ENCODE results near the gene APOBEC3C. TPM values are rescaled to one million over a fixed set of nuclear protein-coding genes. Genes with fewer than 3 reads are reported as not detected.

Gene APOBEC3C
- total RNA-seq, 1 experiment from 2014 or later = 32.1 TPM

GRCh38 chr22:39016592-39016991, 2.5 kb downstream of the APOBEC3C start:
- Histone ChIP-seq H2BK5ac (ENCODE audit: insufficient read length, low read length) (no peak overlapping the region), H3K4me2 (ENCODE audit: insufficient read depth, insufficient read length, low read length) (no peak overlapping the region), H4K91ac (ENCODE audit: insufficient read length, low read depth, low read length) (no peak overlapping the region), H3K23me2 (ENCODE audit: insufficient read length, low read depth, low read length, poor library complexity, severe bottlenecking) (peaks cover 13% of the 10 kb centered on the region), H4K5ac (ENCODE audit: insufficient read length, low read depth, low read length) (no peak overlapping the region), H3K27me3 (ENCODE audit: insufficient read depth, low read length) (no peaks in the 10 kb centered on the region), H3K9ac (ENCODE audit: extremely low read depth, insufficient read length, low read length) (no peak overlapping the region), H3K79me1 (ENCODE audit: insufficient read depth, low read depth, low read length, poor library complexity, severe bottlenecking) (no peaks in the 10 kb centered on the region), H3K56ac (ENCODE audit: insufficient read length, low read depth, low read length) (no peak overlapping the region), H2AFZ (ENCODE audit: low read length) (no peak overlapping the region), H4K8ac (replicated peaks; ENCODE audit: insufficient read length, low read depth, low read length) (no peak overlapping the region), H3K4ac (ENCODE audit: low read depth, low read length) (no peak overlapping the region), H3K18ac (ENCODE audit: insufficient read length, low read depth, low read length) (no peak overlapping the region), H3K79me2 (ENCODE audit: insufficient read depth, low read length) (peaks cover 3% of the 10 kb centered on the region; the same call in 1 of the 2 replicates), H3K4me1 (ENCODE audit: insufficient read depth, low read length) (peaks cover 4% of the 10 kb centered on the region), H3K14ac (ENCODE audit: insufficient read depth, low read length) (no peak overlapping the region), H3K9me3 (ENCODE audit: control insufficient read depth, low read depth, low read length) (no peaks in the 10 kb centered on the region), H2BK120ac (ENCODE audit: low read depth, low read length, poor library complexity, severe bottlenecking) (no peak overlapping the region), H3K23ac (ENCODE audit: insufficient read length, low read depth, low read length) (no peak overlapping the region), H3K27ac (ENCODE audit: insufficient read length, low read depth, low read length) (no peak overlapping the region), H2BK15ac (ENCODE audit: low read depth, low read length) (no peak overlapping the region), H3T11ph (ENCODE audit: low read length) (no peak overlapping the region), H4K20me1 (ENCODE audit: control insufficient read depth, insufficient read depth, insufficient read length) (no peaks in the 10 kb centered on the region), H2BK20ac (ENCODE audit: low read depth, low read length, poor library complexity, severe bottlenecking) (no peak overlapping the region), H2BK12ac (ENCODE audit: insufficient read length, low read depth, low read length) (peak overlapping the region; percentile 57), H2AK5ac (ENCODE audit: insufficient read length, low read length) (no peak overlapping the region)
- WGBS (ENCODE audit: extremely low coverage, insufficient read length, low lambda C conversion rate) = no CpG with 5 or more reads among the region's 13 CpGs
- TF ChIP-seq, protein P1, sequence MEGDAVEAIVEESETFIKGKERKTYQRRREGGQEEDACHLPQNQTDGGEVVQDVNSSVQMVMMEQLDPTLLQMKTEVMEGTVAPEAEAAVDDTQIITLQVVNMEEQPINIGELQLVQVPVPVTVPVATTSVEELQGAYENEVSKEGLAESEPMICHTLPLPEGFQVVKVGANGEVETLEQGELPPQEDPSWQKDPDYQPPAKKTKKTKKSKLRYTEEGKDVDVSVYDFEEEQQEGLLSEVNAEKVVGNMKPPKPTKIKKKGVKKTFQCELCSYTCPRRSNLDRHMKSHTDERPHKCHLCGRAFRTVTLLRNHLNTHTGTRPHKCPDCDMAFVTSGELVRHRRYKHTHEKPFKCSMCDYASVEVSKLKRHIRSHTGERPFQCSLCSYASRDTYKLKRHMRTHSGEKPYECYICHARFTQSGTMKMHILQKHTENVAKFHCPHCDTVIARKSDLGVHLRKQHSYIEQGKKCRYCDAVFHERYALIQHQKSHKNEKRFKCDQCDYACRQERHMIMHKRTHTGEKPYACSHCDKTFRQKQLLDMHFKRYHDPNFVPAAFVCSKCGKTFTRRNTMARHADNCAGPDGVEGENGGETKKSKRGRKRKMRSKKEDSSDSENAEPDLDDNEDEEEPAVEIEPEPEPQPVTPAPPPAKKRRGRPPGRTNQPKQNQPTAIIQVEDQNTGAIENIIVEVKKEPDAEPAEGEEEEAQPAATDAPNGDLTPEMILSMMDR (conservative IDR thresholded peaks at IDR 0.05) = no peak
- H3K27ac Mint-ChIP-seq = peak overlapping the region in 2 of 3 experiments; percentile 76 to 77; a peak in 5 of 7 replicates
- DNase-seq = no peak
- H3K4me1 Mint-ChIP-seq = peaks cover 59 to 73% of the 10 kb centered on the region in 2 experiments
- peak overlapping the region in 1 of 2 experiments; percentile 17; a peak in 1 of 5 replicates for H3K4me3 Mint-ChIP-seq
- H3K36me3 Mint-ChIP-seq (ENCODE audit: insufficient read depth in 1 of 3, low read depth in 3 of 3) = peaks cover 4 to 13% (median 9%) of the 10 kb centered on the region in 3 experiments; a peak in 4 of 7 replicates
- peaks cover 0 to 3% of the 10 kb centered on the region in 2 experiments; a peak in 2 of 5 replicates for H3K9me3 Mint-ChIP-seq
- no peaks in the 10 kb centered on the region; the same call in 1 of the 2 replicates for H3K27me3 Mint-ChIP-seq (ENCODE audit: low read depth)
